Measurements from ENCODE around the gene AIRE. TPM values are rescaled to one million over a fixed set of nuclear protein-coding genes. Genes with fewer than 3 reads are reported as not detected.

Gene AIRE
- total RNA-seq, 4 donors from 2014 or later = not detected

- H3K36me3 ChIP-seq = no peaks in the 10 kb centered on the region
- in situ Hi-C loops (cut with MboI; ENCODE audit: low sequenced_read_pairs in 4 of 4) = no loop called here
- DNase-seq (no peak), ATAC-seq (no peak)
- H3K4me1 ChIP-seq = peaks cover 12 to 14% of the 10 kb centered on the region in 2 donors
- no peaks in the 10 kb centered on the region for H3K27me3 ChIP-seq
- H3K4me3 ChIP-seq = no peak overlapping the region
- no peak overlapping the region for H3K27ac ChIP-seq
- intact Hi-C loops (cut with DNase I; ENCODE audit: low total_unique reads) = no loop called here
- H3K9me3 ChIP-seq = no peaks in the 10 kb centered on the region
- TF ChIP-seq POLR2A (IDR thresholded peaks at IDR 0.05) (no peak), CTCF (IDR thresholded peaks at IDR 0.05 in 4 of 5, conservative IDR thresholded peaks at IDR 0.05 in 1 of 5) (no peak)
Observed at GRCh38 chr21:44303490-44303981, 17.9 kb downstream of the AIRE start.

GRCh38 chr21:44304011-44304616 is 18.4 kb downstream of the AIRE start:
- H3K4me3 ChIP-seq = no peak overlapping the region
- no peak for TF ChIP-seq CTCF (IDR thresholded peaks at IDR 0.05 in 4 of 5, conservative IDR thresholded peaks at IDR 0.05 in 1 of 5)
- no peak for TF ChIP-seq POLR2A (IDR thresholded peaks at IDR 0.05)
- DNase-seq (no peak), ATAC-seq (no peak)
- in situ Hi-C loops (cut with MboI; ENCODE audit: low sequenced_read_pairs in 4 of 4) = no loop called here
- H3K4me1 ChIP-seq = peaks cover 12 to 14% of the 10 kb centered on the region in 2 donors
- H3K36me3 ChIP-seq = no peaks in the 10 kb centered on the region
- intact Hi-C loops (cut with DNase I; ENCODE audit: low total_unique reads) = no loop called here
- H3K27ac ChIP-seq = no peak overlapping the region
- H3K9me3 ChIP-seq = no peaks in the 10 kb centered on the region
- H3K27me3 ChIP-seq = no peaks in the 10 kb centered on the region

GRCh38 chr21:44304877-44305293 is 19.2 kb downstream of the AIRE start:
- Histone ChIP-seq H3K9me3 (no peaks in the 10 kb centered on the region), H3K36me3 (no peaks in the 10 kb centered on the region), H3K4me3 (no peak overlapping the region), H3K4me1 (peaks cover 10 to 12% of the 10 kb centered on the region in 2 donors), H3K27me3 (no peaks in the 10 kb centered on the region), H3K27ac (no peak overlapping the region)
- intact Hi-C loops (cut with DNase I; ENCODE audit: low total_unique reads) = no loop called here
- DNase-seq (no peak), ATAC-seq (no peak)
- TF ChIP-seq CTCF (IDR thresholded peaks at IDR 0.05 in 4 of 5, conservative IDR thresholded peaks at IDR 0.05 in 1 of 5) (peak in 4 of 5 experiments; percentile 31 to 50 (median 42)), POLR2A (IDR thresholded peaks at IDR 0.05) (no peak)
- in situ Hi-C loops (cut with MboI; ENCODE audit: low sequenced_read_pairs in 4 of 4) = no loop called here

- ATAC-seq (no peak), DNase-seq (no peak)
- in situ Hi-C loops (cut with MboI; ENCODE audit: low sequenced_read_pairs in 4 of 4) = no loop called here
- no peaks in the 10 kb centered on the region for H3K27me3 ChIP-seq
- TF ChIP-seq POLR2A (IDR thresholded peaks at IDR 0.05) (no peak), CTCF (IDR thresholded peaks at IDR 0.05 in 4 of 5, conservative IDR thresholded peaks at IDR 0.05 in 1 of 5) (no peak)
- intact Hi-C loops (cut with DNase I; ENCODE audit: low total_unique reads) = no loop called here
- no peaks in the 10 kb centered on the region for H3K36me3 ChIP-seq
- H3K9me3 ChIP-seq = no peaks in the 10 kb centered on the region
- no peak overlapping the region for H3K4me3 ChIP-seq
- no peak overlapping the region for H3K27ac ChIP-seq
- H3K4me1 ChIP-seq = peaks cover 6 to 11% of the 10 kb centered on the region in 2 donors
Observed at GRCh38 chr21:44305691-44306090, 20.0 kb downstream of the AIRE start.

All from gastrocnemius medialis (tissue), 4 donors.